ENCODE data around the gene CELF5.

- no peak for TF ChIP-seq POLR2A (IDR thresholded peaks at IDR 0.05; ENCODE audit: low read depth, low read length)
- no peak for TF ChIP-seq POLR2AphosphoS5 (IDR thresholded peaks at IDR 0.05; ENCODE audit: low read depth, low read length)
- TF ChIP-seq TAF1 (IDR thresholded peaks at IDR 0.05; ENCODE audit: borderline replicate concordance, low read depth, low read length) = no peak
Observed at GRCh38 chr19:3227054-3227626, 2.7 kb downstream of the CELF5 start.
